ENCODE results near the gene ZRANB1. TPM values are rescaled to one million over a fixed set of nuclear protein-coding genes. Genes with fewer than 3 reads are reported as not detected.
A peak's percentile ranks its signal among the peaks of the same experiment; 100 is the strongest.

Gene ZRANB1
- total RNA-seq, 6 donors from 2014 or later, result 14.6 to 35.4 (median 17.1) TPM

DNA sequence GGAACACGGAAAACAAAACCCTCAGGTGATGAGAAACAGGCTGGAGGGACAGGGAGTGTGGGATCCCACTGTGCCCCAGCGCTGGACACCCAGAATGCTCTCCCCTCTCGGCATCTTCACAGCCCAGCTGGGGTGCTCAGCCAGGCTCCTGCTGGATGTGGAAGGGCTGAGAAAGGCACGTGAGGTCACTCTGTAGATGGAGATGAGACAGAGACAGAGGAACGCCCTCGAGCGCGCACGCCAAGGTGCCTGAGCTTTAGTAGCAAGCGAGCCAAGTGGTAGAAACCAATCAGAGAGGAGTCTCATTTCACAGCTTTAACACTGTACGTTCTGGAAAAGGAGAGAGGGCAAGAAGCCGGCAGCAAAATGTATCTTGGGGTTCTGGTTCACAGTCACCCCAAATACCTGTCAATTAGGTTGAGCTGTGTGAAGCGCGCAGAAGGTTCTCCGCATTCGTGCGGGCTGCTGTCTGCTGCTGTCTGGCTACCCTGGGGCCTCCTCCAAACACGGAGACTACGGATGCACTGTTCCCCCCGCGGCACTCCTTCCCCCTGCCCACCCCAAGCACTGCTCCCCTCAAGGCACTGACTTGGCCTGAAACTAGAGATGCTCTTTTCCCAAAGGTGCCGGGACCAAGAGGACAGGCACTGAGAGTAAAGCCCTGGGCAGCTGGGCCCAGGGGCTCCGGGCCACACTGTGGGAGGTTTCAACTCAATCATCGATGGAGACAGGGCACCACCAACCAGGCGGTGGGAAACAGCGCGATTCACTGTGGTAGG lies 91.4 kb downstream of the ZRANB1 start:
- 91 to 93% methylated on average over 26 to 27 of the region's 27 CpGs for WGBS, 2 donors
- H3K36me3 ChIP-seq, result peaks cover 0 to 26% (median 4%) of the 10 kb centered on the region in 4 donors
- no peak for DNase-seq
- peaks cover 32 to 47% (median 35%) of the 10 kb centered on the region in 4 donors for H3K4me1 ChIP-seq
- H3K9me3 ChIP-seq, result no peaks in the 10 kb centered on the region
- H3K27me3 ChIP-seq, result no peaks in the 10 kb centered on the region
- no peak for TF ChIP-seq EP300 (IDR thresholded peaks at IDR 0.05)
- no peak for TF ChIP-seq POLR2A (IDR thresholded peaks at IDR 0.05)
- TF ChIP-seq POLR2AphosphoS5 (IDR thresholded peaks at IDR 0.05), result no peak
- TF ChIP-seq, protein P1, sequence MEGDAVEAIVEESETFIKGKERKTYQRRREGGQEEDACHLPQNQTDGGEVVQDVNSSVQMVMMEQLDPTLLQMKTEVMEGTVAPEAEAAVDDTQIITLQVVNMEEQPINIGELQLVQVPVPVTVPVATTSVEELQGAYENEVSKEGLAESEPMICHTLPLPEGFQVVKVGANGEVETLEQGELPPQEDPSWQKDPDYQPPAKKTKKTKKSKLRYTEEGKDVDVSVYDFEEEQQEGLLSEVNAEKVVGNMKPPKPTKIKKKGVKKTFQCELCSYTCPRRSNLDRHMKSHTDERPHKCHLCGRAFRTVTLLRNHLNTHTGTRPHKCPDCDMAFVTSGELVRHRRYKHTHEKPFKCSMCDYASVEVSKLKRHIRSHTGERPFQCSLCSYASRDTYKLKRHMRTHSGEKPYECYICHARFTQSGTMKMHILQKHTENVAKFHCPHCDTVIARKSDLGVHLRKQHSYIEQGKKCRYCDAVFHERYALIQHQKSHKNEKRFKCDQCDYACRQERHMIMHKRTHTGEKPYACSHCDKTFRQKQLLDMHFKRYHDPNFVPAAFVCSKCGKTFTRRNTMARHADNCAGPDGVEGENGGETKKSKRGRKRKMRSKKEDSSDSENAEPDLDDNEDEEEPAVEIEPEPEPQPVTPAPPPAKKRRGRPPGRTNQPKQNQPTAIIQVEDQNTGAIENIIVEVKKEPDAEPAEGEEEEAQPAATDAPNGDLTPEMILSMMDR (IDR thresholded peaks at IDR 0.05), result no peak
- ATAC-seq (ENCODE audit: low FRiP score in 2 of 2), result peak in 1 of 2 donors; percentile 53
- H3K4me3 ChIP-seq, result no peak overlapping the region
- H3K27ac ChIP-seq, result no peak overlapping the region

DNA sequence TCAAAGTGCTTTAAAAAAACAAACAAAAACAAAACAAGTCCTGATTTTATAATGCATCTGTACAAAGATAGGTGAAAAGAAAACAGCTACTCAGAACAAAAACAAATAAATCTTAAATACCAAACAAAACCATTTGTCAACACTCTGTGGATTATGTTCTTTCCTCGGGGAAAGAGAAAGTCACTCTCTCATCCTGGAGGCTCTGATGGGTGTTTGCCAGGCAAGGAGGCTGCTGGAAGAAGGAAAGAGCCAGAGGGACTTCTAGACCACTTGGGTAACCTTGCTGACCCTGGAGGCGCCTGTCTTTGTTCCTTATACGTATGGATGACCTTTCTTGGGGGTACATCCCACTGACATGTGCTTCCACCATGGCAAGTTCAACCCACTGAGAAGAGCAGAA lies 92.8 kb downstream of the ZRANB1 start:
- Histone ChIP-seq H3K27me3 (no peaks in the 10 kb centered on the region), H3K4me3 (no peak overlapping the region), H3K27ac (peak overlapping the region in 2 of 4 donors; percentile 14 to 32), H3K36me3 (peaks cover 0 to 26% (median 4%) of the 10 kb centered on the region in 4 donors), H3K4me1 (peaks cover 32 to 61% (median 42%) of the 10 kb centered on the region in 4 donors), H3K9me3 (no peaks in the 10 kb centered on the region)
- DNase-seq, result no peak
- 66 to 69% methylated on average over 3 of the region's 3 CpGs for WGBS, 2 donors
- TF ChIP-seq POLR2AphosphoS5 (IDR thresholded peaks at IDR 0.05) (no peak), EP300 (IDR thresholded peaks at IDR 0.05) (no peak), POLR2A (IDR thresholded peaks at IDR 0.05) (no peak)
- TF ChIP-seq, protein P1 (IDR thresholded peaks at IDR 0.05), result no peak
- ATAC-seq (ENCODE audit: low FRiP score in 2 of 2), result no peak

- TF ChIP-seq, protein P1 (IDR thresholded peaks at IDR 0.05), result no peak
- TF ChIP-seq POLR2AphosphoS5 (IDR thresholded peaks at IDR 0.05), result no peak
- no peak for TF ChIP-seq POLR2A (IDR thresholded peaks at IDR 0.05)
- TF ChIP-seq EP300 (IDR thresholded peaks at IDR 0.05), result no peak
- Histone ChIP-seq H3K36me3 (peaks cover 0 to 26% (median 4%) of the 10 kb centered on the region in 4 donors), H3K4me3 (no peak overlapping the region), H3K27ac (peak overlapping the region in 2 of 4 donors; percentile 32 to 33), H3K9me3 (no peaks in the 10 kb centered on the region), H3K27me3 (no peaks in the 10 kb centered on the region), H3K4me1 (peaks cover 32 to 60% (median 40%) of the 10 kb centered on the region in 4 donors)
- ATAC-seq (ENCODE audit: low FRiP score in 2 of 2), result peak in 1 of 2 donors; percentile 61
- WGBS, 2 donors, result 57 to 71% methylated on average over 11 of the region's 11 CpGs
- DNase-seq, result no peak
These were observed 93.2 kb downstream of the ZRANB1 start for GRCh38 chr10:125035136-125035535.

- ATAC-seq (ENCODE audit: low FRiP score in 2 of 2), result no peak
- 75 to 81% methylated on average over 6 to 7 of the region's 7 CpGs for whole genome bisulfite sequencing, 2 donors
- H3K4me1 ChIP-seq, result peaks cover 26 to 55% (median 37%) of the 10 kb centered on the region in 4 donors
These were observed 93.8 kb downstream of the ZRANB1 start for GRCh38 chr10:125035588-125036295.

More at GRCh38 chr10:125035588-125036295, 93.8 kb downstream of the ZRANB1 start:
- peak overlapping the region in 1 of 4 donors; percentile 33 for H3K27ac ChIP-seq
- TF ChIP-seq, protein P1 (IDR thresholded peaks at IDR 0.05), result no peak
- TF ChIP-seq POLR2A (IDR thresholded peaks at IDR 0.05) (no peak), POLR2AphosphoS5 (IDR thresholded peaks at IDR 0.05) (no peak), EP300 (IDR thresholded peaks at IDR 0.05) (no peak)
- H3K36me3 ChIP-seq, result peaks cover 0 to 26% (median 4%) of the 10 kb centered on the region in 4 donors
- no peak for DNase-seq
- H3K4me3 ChIP-seq, result no peak overlapping the region
- H3K9me3 ChIP-seq, result no peaks in the 10 kb centered on the region
- no peaks in the 10 kb centered on the region for H3K27me3 ChIP-seq
